ENCODE data around the gene KLRF2.

GRCh38 chr12:9940375-9940774 lies 59.1 kb downstream of the KLRF2 start:
- TF ChIP-seq CTCF (IDR thresholded peaks at IDR 0.05; ENCODE audit: poor library complexity, severe bottlenecking) (no peak), EP300 (conservative IDR thresholded peaks at IDR 0.05; ENCODE audit: poor library complexity, severe bottlenecking) (no peak), SMC3 (conservative IDR thresholded peaks at IDR 0.05; ENCODE audit: poor library complexity) (no peak), EZH2 (IDR thresholded peaks at IDR 0.05; ENCODE audit: borderline replicate concordance, insufficient read depth, low read length, poor library complexity, severe bottlenecking) (no peak)
